ENCODE data around the gene TRIP12.
"Not testable (repeated sequence)": the region's sequence is repeated elsewhere in the genome, so short reads cannot be mapped to it uniquely, and the experiment has no call there.

TRIP12 gene

DNA sequence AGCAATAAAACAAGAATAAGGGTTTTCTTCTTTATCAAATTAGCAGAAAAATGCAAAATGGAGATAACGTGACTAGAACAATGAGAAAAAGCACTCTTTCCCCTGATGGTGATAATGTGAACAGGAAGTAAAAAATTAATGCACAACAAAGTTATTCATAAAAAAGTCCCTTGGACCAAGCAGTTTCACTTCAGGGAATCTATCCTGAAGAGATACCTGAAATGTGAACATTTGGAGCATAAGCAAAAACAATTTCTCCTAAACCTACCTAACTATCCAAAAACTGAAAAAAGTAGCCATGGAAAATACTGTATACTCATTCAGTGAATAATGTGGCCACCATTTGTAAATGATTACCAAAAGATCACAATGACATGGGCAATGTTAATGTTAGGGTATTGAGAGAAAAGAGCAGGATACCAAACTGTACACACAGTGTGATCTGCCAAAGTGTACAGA, 48.7 kb downstream of the TRIP12 start:
- DNase-seq: no peak

DNA sequence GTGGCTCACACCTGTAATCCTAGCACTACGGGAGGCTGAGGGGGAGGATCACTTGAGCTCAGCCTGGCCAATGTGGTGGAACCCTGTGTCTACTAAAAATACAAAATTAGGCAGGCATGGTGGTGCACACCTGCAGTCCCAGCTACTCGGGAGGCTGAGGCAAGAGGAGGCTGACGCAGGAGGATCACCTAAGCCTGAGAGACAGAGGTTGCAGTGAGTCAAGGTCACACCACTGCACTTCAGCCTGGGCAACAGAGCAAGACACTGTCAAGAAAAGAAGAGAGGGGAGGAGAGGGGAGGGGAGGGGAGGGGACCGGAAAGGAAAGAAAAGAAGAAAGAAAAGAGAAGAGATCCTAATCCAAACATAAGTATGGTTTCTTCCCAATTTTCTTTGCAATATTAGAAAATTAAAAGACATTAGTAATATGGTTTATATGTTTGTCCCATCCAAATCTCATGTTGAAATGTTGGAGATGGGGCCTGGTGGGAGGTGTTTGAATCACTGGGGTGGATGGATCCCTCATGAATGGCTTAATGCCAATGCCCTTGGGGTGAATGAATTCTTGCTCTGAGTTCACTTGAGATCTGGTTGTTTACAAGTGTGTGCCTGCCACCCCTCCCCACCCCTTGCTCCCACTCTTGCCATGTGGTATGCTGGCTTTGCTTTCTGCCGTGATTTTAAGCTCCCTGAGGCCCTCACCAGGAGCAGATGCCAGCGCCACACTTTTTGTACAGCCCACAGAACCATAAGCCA, 50.7 kb downstream of the TRIP12 start:
- DNase-seq: no peak

DNA sequence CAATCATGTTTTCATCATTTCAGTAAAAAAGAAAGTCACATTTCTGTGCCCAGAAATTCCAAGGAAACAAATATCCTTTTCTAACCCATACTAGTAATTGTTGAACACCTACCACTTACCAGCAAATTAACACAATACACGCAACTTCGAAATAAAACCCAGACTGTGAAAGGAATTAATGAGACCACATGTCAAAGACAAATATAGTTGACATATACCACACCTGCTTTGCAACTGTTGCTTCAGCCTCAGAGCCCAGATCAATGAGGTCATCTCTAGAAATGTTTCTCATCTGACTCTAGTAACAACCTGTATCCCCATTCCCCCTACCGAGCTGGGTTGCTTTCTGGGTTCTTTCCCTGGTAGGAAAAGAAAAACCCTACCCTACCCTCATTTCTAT, 52.6 kb downstream of the TRIP12 start:
- no peak for DNase-seq

DNA sequence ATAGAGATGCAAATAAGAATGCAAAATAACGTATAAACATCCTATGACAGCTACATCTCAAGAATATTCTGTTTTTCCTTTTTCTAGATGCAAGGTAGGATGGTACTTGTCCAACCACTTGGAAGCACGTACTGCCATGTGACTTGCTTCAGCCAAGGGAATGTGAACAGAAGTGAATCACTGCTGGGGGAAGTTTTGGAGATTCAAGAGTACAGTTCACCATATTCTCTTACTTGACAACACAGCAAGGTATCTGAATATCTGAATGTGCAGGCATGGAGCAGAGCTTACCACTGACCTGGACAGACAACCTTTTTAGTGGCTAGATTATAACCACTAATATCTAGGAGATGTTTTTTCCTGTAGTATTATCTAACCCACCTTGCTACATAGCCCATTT, 53.0 kb downstream of the TRIP12 start:
- no peak for DNase-seq

GRCh38 chr2:229865033-229865432, 56.8 kb downstream of the TRIP12 start:
- DNase-seq: no peak

- DNase-seq: no peak
Measured at GRCh38 chr2:229861431-229861830, 60.4 kb downstream of the TRIP12 start.

- no peak for DNase-seq
Measured at GRCh38 chr2:229860334-229860733, 61.5 kb downstream of the TRIP12 start.

DNA sequence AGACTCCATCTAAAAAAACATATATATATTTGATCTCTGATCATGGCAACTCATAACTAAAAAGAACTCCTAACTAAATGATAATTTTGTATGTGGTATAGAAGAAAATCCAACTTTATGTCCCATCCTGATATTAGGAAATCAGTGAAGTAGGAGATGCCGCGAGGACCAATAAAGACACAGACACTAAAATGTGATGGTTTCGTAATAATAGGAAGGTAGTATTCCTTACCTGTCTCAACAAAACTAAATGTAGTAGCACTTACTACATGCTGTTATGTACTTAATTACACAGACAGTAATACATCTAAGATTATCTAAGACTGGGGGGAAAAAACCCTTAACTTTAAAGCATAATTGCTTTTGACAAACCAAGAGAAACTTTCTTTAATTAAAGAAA, 63.5 kb downstream of the TRIP12 start:
- no peak for DNase-seq

GRCh38 chr2:229857634-229858033, 64.2 kb downstream of the TRIP12 start:
- no peak for DNase-seq

GRCh38 chr2:229856413-229856812, 65.4 kb downstream of the TRIP12 start:
- DNase-seq: no peak

DNA sequence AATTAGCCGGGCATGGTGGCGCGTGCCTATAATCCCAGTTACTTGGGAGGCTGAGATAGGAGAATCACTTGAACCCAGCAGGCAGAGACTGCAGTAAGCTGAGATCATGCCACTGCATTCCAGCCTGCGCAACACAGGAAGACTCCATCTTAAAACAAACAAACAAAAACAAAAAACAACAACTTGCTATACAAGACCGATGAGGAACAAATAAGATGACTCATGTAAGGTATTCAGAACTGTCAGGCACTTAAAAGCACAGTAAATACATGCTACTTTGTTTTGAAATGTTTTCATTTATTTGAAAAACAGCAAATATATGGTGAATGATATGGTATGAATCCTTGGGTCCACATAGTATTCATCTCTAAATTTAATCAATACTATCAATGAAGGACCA, 66.7 kb downstream of the TRIP12 start:
- DNase-seq: no peak

DNA sequence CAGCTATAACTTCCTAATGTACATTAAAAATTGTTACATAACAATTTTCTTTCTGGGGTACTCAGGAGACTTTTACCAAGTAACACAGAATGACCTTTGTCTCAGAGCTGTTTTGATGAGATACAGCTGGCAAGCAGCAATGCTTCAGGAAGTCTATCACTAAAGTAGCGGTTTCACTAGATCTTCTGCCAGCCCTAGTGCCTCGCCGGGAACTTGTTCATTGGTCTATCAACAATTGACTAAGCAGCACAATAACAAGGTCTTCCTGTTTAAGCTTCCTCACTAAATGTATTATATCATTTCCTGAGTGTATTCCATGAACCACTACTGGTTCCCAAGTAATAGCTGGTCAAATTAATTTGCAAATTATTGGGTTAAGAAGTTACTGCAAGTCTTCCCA, 69.2 kb downstream of the TRIP12 start:
- DNase-seq: no peak

GRCh38 chr2:229851870-229852269, 69.9 kb downstream of the TRIP12 start:
- DNase-seq: no peak

DNA sequence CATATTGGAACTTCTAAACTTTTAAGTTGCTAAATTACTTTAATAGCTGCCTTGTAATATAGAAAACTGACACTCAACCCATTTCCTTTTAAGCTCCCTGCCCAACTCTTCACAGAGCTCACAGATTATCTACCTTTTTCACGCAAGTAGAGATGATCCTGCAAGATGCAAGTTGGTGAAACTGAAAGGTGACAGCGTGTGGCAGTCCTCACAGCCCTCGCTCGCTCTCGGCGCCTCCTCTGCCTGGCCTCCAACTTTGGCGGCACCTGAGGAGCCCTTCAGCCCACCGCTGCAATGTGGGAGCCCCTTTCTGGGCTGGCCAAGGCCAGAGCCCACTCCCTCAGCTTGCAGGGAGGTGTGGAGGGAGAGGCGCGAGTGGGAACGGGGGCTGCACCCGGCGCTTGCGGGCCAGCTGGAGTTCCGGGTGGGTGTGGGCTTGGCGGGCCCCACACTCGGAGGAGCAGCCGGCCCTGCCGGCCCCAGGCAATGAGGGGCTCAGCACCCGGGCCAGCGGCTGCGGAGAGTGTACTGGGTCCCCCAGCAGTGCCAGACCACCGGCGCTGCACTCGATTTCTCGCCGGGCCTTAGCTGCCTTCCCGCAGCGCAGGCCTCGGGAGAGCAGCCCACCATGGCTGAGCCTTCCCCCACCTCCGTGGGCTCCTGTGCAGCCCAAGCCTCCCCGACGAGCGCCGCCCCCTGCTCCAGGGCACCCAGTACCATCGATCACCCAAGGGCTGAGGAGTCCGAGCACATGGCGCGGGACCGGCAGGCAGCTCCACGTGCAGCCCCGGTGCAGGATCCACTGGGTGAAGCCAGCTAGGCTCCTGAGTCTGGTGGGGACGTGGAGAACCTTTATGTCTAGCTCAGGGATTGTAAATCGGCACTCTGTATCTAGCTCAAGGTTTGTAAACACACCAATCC, 71.2 kb downstream of the TRIP12 start:
- DNase-seq: not testable (repeated sequence)

GRCh38 chr2:229849073-229849472, 72.7 kb downstream of the TRIP12 start:
- DNase-seq: no peak

GRCh38 chr2:229843613-229844012, 78.2 kb downstream of the TRIP12 start:
- no peak for DNase-seq

DNA sequence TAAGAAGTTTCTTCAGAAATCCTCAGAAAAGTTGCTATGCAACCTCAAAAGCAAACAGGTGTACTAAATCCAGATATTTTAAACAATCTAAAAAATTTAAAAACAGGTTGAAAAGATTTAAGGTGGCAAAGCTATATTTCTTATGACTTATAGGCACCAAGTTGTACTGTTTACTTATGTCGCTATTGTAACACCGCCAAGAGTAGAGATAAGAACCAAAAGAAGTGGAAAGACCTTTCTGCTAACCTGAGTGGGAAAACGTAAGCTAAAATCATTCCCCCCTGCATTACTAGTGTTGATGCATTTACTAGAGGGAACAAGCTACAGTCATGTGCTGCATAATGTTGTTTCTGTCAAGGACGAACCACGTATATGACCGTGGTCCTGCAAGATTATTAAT, 83.1 kb downstream of the TRIP12 start:
- DNase-seq: no peak

- DNase-seq: no peak
Measured at GRCh38 chr2:229836847-229837246, 85.0 kb downstream of the TRIP12 start.

GRCh38 chr2:229835596-229836283, 86.1 kb downstream of the TRIP12 start:
- no peak for DNase-seq

GRCh38 chr2:229834368-229834767, 87.4 kb downstream of the TRIP12 start:
- DNase-seq: not testable (repeated sequence)

- DNase-seq: no peak
Measured at GRCh38 chr2:229832510-229832898, 89.3 kb downstream of the TRIP12 start.

DNA sequence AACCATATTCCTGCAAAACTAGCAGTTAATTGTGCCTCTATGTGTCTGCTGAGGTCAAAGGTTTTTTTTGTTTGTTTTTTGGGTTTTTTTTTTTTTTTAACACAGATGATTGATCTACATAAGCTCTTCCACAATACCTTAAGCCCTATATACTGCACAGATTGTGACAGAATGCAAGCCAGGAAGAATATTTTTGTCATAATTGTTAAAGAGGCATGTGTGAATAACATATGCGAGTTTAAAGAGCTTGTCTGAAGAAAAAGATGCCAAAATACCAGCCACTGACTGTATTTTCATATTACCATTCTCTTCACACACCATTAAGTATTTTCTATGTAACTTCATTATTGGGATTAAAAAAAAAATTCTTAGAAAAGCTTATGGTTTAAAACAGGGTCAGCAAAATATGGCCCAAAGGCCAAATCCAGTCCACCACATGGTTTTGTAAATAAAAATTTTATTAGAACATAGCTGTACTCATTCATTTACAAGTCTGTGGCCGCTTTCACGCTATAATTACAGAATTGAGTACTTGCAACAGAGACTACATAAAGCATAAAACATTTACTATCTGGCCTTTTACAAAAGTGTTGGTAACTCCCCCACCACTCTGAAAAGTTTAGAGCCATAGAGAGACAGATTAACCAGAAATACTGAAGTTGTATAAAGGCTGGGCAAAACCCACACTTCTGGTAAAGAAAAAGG, 89.9 kb downstream of the TRIP12 start:
- DNase-seq: no peak

DNA sequence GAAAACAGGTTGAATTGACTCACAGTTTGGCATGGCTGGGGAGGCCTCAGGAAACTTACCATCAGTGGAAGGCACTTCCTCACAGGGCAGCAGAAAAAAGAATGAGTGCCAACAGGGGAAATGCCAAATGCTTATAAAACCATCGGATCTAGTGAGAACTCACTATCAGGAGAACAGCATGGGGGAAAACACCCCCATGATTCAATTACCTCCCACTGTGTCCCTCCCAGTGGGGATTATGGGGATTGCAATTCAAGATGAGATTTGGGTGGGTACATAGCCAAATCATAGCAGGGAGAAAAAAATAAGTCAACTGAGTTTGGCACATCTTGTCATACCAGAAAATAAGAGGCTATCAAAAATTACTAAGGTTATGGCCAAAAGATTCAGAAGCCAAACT, 96.3 kb downstream of the TRIP12 start:
- no peak for DNase-seq
